Liver (tissue), 2 donors: ENCODE results near the gene ASCC1.

ENCODE experiments used
- ATF3 ChIP-seq: IDR thresholded peaks from 2 replicates; pipeline ENCODE4 v1.6.1; 2016; ENCODE audit warnings: antibody characterized with exemption
- RAD21 ChIP-seq, 2 donors: IDR thresholded peaks; 2 replicates each; pipeline ENCODE4 v1.6.1; 2016; ENCODE audit warnings: antibody characterized with exemption in 2 of 2, mild to moderate bottlenecking in 2 of 2
- donor health status: healthy.

GRCh38 chr10:72170733-72171132 lies 45.3 kb downstream of the ASCC1 start:
- no peak for TF ChIP-seq ATF3
- no peak for TF ChIP-seq RAD21 (IDR thresholded peaks at IDR 0.05)
